HFF-Myc (cell line): Measurements from ENCODE around the gene ZNF428.
"Not testable (repeated sequence)": the region's sequence is repeated elsewhere in the genome, so short reads cannot be mapped to it uniquely, and the experiment has no call there.

ENCODE experiments used
- DNase-seq: peaks from one replicate; pipeline ENCODE4 v3.0.0-alpha.2; 2011; ENCODE audit warnings: low read depth; ENCODE audit errors: extremely low read depth
- H3K4me3 ChIP-seq: replicated peaks from 2 replicates; pipeline ENCODE4 v1.5.1; 2011; ENCODE audit warnings: low read depth, mild to moderate bottlenecking, control low read depth, low read length
- TF ChIP-seq, protein P1 (sequence below): IDR thresholded peaks from 2 replicates; pipeline ENCODE4 v1.5.1; 2012; ENCODE audit warnings: mild to moderate bottlenecking, low read depth, low read length, control low read depth; ENCODE audit errors: missing control alignments

The ZNF428 gene

GRCh38 chr19:43641333-43641732 is 21.9 kb upstream of the ZNF428 start:
- TF ChIP-seq, protein P1, sequence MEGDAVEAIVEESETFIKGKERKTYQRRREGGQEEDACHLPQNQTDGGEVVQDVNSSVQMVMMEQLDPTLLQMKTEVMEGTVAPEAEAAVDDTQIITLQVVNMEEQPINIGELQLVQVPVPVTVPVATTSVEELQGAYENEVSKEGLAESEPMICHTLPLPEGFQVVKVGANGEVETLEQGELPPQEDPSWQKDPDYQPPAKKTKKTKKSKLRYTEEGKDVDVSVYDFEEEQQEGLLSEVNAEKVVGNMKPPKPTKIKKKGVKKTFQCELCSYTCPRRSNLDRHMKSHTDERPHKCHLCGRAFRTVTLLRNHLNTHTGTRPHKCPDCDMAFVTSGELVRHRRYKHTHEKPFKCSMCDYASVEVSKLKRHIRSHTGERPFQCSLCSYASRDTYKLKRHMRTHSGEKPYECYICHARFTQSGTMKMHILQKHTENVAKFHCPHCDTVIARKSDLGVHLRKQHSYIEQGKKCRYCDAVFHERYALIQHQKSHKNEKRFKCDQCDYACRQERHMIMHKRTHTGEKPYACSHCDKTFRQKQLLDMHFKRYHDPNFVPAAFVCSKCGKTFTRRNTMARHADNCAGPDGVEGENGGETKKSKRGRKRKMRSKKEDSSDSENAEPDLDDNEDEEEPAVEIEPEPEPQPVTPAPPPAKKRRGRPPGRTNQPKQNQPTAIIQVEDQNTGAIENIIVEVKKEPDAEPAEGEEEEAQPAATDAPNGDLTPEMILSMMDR = no peak
- DNase-seq = no peak
- no peak overlapping the region for H3K4me3 ChIP-seq

DNA sequence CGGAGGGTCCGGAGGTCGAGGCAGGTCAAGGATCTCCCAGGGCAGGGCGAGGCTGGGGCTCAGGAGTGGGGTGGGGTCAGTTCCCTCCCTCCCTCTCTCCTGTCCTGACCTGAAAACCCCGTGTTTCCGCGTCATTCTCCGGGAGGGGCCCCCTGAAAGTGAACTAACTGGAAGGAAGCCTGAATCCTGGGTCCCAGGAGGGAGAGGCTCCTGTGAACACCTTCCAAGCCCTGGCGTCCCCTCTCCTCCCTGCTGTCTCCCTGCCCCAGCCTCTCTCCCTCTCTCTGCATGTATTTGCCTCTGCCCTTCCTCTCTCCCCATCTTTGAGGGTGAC is 21.0 kb upstream of the ZNF428 start:
- TF ChIP-seq, protein P1 = no peak

DNA sequence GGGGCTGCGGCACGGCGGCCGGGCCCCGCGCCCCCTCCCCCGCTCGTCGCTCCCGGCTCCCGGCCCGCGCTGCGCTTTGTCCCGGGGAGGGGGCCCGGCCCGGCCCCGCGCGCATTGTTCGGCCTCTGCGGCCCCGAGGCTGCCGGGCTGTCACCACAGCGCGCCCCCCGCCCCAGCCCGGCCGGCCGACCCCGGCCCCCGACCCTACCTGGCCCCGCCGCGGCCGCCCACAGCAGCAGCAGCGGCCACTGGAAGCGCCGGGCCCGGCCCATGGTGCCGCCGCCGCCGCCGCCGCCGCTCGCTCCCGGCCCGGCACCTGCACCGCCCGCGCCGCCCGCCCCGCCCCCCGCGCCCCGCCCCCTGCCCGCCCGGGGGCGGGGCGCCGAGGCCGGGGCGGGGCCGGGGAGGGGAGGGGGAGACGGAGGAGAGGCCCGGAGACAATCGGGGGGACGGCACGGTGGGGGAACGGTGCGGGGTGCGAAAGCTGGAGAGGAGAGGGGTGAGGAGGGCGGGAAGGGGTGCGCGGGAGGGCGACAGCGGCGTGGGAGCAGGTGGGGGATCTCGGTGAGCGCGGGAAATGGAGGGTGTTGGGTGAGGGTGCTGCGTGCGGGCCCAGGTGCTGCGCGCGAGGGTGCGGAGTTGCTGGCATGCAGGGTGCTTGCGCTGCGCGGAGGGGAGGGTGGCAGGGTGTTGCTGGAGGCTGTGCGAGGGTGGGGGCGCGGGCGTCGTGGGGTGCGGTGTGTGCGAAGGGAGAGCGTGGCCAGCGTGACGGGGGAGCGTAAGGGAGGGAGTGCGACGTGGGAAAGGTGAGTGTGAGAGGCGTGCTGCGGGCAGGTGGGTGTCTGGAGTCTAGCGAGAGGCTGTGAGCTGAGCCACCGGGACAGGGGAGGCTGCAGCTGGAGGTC is 20.3 kb upstream of the ZNF428 start, which contains the start of gene CADM4:
Gene CADM4, minus strand, starts transcription at position 332 of the 905 bp plus-strand sequence. Its CDS starts 60 bp downstream, at position 272.
- H3K4me3 ChIP-seq = peak within 1 kb of the TSS; percentile 41
- DNase-seq = no peak
- TF ChIP-seq, protein P1 = no peak

More for the DNA sequence above, 21.0 kb upstream of the ZNF428 start:
- no peak for DNase-seq
- H3K4me3 ChIP-seq = peak overlapping the region; percentile 41

GRCh38 chr19:43638995-43639518 is 19.6 kb upstream of the ZNF428 start:
- TF ChIP-seq, protein P1 = no peak
- peak overlapping the region; percentile 24 for H3K4me3 ChIP-seq
- no peak for DNase-seq

- H3K4me3 ChIP-seq = no peak overlapping the region
- no peak for DNase-seq
- TF ChIP-seq, protein P1 = no peak
Observed at GRCh38 chr19:43638214-43638994, 19.0 kb upstream of the ZNF428 start.

DNA sequence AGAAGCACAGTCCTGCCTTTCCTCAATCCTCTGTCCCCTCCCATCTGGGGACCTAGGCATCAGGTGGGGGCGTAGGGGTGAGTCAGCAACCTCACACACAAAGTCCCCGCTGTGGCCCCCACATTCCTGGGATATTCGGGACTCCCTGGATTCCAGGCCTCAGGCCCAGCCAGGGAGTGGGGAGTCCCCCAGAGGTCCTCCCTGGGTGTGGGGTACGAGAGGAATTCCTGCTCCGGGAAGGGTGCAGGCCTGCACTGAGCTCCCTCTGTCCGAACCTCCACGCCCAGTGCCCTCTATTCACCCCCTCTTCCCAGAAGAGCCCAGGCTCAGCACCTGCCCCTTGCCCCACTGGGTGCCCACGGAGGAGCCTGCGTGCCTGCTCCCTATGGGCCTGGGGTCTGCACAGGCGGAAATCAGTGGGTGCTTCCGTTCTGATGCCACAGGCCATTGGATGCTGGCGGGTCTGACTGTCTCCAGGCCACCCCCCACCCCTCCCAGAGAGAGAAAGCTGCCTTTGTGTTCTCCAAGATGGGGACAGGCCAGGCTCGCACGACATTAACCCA is 16.8 kb upstream of the ZNF428 start:
- TF ChIP-seq, protein P1 = no peak
- DNase-seq = no peak
- H3K4me3 ChIP-seq = no peak overlapping the region

- not testable (repeated sequence) for DNase-seq, H3K4me3 ChIP-seq
Observed at GRCh38 chr19:43635561-43635940, 16.1 kb upstream of the ZNF428 start.
